Activated T-cell treated with anti-CD3 and anti-CD28 coated beads for 24 hours (primary cell): Measurements from ENCODE around the gene ARRDC4.
"Not testable (repeated sequence)": the region's sequence is repeated elsewhere in the genome, so short reads cannot be mapped to it uniquely, and the experiment has no call there.

Source experiments
- DNase-seq: peaks from one replicate; pipeline ENCODE4 v3.0.0-alpha.2; 2020; ENCODE audit warnings: low read depth

The ARRDC4 gene

DNA sequence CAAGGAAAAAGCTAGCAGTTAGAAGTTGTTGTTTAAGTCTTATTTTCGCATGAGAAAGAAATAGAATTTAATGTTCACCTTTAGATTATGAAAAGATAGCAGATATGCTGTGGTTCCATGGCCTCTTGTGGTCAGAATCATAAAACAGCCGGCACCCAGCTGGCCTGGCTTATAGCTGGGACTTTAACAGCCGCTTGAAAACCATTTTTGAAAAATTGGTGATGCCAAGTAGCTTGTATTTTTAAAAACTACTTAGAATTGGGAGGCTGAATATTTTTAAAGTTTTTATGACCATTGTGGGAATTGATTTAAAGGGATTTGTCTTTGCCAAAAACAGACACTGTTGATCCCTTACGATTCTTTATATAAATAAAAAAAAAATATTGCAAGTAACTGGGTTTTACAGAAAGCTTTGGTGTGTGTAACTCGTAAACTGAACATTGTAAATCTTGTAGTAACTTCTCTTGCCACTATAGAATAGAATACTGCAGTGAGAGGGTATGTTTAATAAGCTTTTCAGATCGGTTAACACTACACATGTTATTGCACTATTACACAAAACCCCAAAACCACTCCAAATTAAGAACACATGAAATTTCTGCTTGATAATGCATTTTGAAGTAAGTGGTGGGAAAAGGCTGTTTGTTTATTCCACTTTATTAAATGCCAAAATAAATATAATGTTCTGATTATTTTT lies 6.6 kb downstream of the ARRDC4 start:
- no peak for DNase-seq

DNA sequence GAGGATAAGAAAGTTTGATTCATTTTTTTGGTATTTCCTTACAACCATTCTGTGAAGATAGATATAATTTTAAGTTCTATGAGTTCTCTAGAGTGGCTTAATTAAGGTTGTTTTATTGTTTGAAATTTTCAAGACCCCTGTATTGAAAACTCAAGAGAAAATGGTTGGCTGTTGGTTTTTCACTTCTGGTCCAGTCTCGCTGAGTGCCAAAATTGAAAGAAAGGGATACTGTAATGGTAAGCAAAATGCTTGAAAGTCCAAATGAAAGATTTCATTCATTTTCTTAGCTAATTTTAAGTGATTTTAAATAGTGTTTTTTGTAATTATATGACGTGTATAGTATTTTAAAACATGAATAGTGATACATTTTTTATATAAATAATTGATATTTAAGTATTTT lies 7.4 kb downstream of the ARRDC4 start:
- no peak for DNase-seq

DNA sequence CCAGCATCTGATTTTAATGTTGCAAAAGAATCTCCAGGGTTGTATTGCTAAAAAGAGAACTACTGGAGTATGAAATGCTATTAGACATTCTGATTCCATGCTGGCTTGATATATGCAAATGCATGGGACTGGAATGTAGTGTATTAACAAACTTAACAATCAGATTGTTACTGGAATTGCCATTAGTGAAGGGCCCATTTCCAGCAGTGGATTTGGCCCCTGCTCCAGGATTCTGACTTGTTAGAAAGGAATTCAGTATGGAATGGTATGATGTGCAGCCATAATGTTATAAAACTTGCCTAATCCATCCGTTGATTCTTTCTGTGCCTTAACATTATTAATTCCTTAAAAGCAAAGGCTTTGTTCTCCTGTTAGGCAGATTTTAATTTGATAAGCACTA lies 7.9 kb downstream of the ARRDC4 start:
- DNase-seq, result no peak

DNA sequence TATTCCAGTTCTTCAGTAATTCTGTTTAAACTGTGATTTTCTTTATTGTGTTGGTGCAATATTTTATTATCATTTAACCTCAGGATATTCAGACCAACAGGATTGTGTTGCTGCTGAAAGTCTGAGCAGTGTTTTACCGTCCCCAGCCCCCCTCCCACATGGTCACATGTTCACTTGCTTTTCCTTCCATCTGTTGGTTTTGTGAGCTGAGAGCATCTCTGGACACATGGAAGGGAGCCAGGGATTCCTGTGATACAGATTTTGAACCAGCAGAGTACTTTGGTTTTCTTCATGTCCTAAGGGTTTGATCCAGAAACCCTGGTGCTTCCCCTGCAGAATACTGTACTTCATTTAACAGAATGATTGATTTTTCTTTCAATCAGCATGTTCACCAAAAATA lies 11.9 kb downstream of the ARRDC4 start:
- DNase-seq, result no peak

DNA sequence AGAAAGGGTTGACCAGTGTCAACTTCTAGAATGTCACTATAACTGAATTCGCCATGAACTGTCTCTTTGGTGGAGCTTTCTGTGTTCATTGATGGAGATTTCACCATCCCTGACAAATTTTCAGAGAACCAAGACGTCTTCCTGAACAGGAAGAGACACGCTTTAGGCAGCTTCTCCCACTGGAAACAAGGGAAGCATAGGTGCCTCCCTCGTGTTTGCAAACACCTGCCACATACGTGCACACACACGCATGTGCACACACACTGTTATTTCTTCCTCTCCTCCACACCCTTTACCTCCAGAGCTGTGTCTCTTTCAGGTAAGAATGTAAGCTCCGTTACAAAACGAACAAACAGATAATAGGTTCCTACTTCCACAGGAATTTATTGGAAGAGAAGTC lies 15.6 kb downstream of the ARRDC4 start:
- no peak for DNase-seq

DNA sequence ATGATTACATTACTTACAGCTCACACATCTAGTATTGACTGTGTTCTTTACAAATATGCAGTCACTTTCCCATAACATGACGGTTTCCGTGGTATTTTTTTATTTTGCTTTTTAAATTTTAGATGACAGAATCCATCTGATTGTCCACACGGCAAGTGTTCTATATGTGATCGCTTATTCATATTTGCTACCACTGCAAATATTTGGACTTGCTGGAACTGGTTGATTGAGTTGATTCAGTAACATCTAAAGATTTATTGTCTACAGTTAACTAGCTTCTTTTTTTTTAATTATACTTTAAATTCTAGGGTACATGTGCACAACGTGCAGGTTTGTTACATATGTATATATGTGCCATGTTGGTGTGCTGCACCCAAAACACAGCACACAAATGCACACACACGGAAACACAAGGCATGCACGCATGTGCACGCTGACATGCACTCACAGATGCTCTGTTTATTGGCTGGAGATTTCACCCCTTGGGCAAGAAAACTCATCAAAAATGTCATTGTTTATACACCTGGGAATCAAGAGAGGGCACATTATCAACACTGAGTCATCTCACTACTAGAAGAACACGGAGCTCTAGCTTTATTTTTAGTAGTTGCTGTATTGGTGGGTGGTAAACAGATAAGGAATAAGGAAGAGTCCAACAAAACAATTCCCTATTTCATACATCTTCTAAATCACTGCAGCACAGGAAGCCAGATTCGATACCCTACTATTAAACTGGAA lies 16.4 kb downstream of the ARRDC4 start:
- DNase-seq, result no peak

DNA sequence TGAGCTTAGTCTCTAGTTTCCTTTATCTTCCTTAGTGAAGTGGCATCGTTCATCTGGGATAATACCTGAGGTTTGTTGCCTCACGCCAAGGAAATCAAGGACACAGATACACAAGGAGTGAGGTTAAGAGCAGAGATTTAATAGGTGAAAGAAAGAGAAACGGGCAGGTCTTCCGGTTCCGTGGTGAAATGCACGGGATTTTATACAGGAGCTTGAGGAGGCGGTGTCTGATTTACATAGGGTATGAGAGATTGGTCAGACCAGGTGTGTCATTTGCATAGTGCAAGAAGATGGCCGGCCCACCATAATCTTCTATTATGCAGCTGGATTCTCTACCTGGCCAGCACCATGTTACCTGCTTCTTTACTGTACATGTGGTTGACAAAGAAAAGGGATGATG lies 17.2 kb downstream of the ARRDC4 start:
- no peak for DNase-seq

DNA sequence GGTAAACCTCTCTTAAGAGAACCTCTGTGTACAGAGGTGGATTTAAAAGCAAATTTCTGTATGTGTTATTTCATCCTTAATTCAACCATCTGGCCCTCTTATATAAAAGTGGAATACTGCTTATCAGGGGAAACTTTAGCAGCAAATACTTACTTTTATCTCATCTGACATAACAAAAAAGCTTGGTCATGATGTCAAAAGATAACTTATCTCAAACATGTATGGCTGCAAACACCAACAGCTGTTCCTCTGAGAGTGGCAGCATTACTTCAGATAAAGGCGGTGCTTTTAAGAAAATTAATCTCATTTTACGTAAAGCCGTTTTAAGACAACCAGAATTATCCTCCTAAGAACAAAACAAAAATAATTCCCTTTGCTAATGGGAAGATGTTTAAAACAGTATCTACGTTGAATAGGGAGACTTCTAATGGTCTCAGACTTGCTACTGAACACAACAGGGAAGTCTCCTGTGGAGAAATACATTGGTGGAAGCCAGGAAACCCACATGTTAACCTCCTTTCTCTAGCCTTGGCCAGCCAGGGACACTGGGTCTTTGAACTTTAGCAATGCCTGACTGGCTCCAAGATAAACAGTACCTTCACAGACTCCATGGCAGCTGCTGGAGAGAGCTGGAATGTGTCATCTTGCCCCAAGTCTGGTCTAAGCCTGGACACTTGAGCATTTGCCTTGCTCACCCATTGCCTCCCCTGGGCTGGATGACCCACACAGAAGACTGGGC lies 18.1 kb downstream of the ARRDC4 start:
- no peak for DNase-seq

DNA sequence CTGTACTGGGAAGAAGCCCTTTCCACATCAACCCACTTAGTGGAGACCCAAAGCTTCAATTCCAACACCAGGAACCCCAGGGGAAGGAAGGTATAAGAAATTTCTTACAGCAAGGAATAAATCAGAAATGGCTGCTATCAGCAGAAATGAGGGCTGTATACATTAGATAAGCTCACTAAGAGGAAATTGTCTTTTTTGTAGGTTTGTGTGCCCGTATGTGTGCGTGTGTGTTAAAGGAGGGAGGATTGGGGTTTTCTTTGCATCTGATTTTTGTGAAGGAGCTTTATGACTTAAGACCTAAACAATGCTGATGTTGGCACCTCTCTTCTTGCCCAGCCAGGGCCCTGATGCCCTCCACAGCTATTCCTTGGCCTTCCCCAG lies 18.6 kb downstream of the ARRDC4 start:
- DNase-seq, result no peak

DNA sequence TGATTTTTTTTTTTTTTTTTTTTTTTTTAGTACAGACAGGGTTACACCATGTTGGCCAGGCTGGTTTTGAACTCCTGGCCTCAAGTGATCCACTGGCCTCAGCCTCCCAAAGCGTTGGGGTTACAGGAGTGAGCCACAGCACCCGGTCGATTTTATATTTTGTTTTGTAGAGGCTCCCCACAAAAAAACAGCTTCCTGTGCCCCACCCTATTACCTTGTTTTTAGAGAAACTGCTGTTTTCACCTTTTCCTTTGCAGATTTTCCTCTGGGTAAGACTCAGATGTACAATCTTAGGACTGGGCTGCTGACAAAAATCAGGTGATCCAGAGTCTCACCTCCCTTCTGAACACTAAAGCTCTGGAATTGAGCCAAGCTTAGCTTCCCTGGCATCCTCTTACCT lies 20.6 kb downstream of the ARRDC4 start:
- DNase-seq, result no peak

DNA sequence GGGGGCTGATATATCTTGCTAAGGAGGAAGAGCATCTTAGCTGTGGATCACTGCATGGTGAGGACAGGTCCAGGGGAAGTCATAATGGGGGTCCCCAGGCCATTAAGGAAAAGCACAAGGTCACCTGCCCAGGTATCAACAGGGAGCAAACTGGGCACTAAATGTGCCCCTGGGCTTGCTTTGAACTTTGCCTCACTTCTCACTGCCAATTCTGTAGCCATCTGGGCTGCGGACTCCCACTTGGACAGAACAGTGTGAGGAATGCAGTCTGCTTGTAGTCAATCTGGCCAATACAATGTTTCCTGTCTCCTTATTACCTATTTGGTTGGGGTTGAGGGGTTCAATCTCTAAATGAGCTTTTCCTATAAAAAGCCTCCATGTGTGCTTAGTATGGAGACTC lies 21.3 kb downstream of the ARRDC4 start:
- no peak for DNase-seq

DNA sequence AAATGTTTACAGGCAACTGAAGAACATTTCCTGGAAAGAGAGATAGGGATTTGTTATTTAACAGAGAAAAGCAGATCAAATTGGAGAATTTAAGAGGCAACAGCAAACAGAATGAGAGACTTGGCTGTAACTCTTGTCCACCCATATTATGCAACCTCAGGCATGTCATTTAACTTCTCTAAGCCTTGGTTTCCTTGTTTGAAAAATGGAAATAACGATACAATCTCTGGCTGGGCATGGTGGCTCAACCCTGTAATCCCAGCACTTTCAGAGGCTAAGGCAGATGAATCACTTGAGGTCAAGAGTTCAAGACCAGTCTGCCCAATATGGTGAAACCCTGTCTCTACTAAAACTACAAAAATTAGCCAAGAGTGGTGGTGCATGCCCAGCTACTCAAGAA lies 23.7 kb downstream of the ARRDC4 start:
- no peak for DNase-seq

DNA sequence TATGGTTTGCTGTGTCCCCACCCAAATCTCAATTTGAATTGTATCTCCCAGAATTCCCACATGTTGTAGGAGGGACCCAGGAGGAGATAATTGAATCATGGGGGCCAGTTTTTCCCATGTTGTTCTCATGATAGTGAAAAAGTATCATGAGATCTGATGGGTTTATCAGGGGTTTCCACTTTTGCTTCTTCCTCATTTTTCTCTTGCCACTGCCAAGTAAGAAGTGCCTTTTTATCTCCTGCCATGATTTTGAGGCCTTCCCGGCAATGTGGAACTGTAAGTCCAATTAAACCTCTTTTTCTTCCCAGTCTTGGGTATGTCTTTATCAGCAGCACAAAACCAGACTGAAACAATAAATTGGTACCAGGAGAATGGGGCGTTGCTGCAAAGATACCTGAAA lies 25.5 kb downstream of the ARRDC4 start:
- DNase-seq, result not testable (repeated sequence)

DNA sequence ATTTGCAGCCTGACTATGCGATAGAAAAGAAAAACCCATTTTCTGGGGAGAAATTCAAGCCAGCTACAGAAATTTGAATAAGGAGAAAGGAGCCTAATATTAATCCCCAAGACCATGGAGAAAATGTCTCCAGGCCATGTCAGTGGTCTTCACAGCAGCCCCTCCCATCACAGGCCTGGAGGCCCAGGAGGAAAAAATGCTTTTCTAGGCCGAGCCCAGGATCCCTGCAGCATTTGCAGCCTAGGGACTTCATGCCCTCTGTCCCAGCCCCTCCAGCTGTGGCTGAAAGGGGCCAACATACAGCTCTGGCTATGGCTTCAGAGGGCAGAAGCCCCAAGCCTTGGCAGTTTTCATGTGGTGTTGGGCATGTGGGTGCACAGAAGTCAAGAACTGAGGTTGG lies 26.3 kb downstream of the ARRDC4 start:
- no peak for DNase-seq

DNA sequence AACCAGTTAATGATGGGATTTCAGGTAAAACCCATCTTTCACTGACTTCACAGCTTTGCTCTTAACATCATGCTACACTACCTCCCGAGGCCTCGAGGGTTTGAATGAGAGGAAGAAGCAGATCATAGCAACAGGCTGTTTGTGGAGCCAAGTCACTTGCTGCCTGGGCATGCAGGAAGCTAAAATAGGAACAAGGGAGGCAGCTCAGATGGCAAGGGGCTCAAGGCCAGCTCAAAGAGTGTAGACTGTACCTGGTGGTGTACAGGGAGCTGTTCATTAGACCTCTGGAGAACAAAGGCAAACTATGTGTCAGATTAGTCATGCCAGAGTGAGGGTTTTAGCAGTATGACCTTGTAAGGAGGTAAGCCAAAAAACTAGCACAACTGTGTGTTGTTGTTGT lies 28.8 kb downstream of the ARRDC4 start:
- DNase-seq, result no peak

DNA sequence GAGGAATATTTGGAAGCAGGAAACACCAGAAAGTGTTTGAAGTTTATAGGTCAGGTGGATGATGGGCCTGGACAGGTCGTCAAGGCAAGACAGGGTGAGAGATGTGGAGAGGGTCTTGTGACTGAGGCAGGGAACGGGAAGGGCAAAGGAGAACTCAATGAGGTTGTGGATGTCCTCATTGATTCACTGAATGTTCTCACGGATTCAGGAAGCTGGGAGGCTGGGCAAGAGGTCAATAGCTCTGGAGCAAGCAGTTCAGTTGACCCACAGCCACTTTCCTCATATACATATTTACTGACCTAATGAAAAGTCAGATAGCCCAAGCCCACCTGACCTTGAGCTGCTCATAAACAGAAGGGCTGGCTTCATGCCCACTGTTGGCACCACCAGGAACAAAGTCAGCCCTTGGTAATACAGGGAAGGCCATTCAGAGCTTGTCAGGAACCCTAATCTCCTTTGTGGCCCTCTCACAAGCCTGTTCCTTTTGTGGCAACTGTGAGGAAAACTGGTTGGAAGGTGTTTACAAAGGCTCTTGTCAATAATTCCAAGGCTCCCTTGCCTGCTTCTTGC lies 31.6 kb downstream of the ARRDC4 start:
- DNase-seq, result no peak

DNA sequence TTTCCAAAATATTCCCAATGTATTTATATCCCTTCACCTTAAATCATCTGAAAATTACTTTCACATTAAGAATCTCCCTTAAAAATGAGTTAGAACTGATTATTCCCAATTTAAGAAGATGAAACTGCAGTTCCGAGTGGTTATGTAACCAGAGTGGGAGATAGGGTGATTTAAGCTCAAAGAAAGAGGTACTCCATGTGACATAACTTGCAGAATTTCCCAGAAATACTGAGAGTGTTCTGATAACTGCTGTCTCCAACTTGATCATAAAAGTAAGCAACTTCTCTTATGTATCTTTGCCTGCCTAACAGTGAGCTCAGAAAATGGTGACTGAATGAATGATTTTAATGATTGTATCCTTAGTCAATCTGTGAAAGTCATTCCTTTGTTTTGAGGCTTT lies 32.3 kb downstream of the ARRDC4 start:
- no peak for DNase-seq

DNA sequence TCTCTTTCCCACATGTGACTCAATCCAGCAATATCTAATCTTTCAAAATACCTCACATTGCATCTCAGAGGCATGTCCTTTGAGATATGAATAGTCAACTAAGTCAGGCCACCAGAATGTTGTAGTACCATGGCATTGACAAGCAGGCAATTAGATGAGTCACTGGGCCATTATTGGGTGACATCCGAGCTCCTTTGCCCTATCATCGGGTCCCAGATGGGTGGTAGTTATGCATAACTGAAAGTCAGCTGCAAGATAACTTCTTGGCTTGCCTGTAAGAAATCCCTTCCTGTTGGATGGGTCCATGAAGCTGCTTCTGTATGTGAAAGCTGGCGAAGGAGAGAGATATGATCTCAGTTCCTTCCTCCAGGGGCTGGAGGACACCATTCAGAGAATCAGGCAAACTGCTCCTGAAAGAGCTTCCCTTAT lies 32.8 kb downstream of the ARRDC4 start:
- no peak for DNase-seq

DNA sequence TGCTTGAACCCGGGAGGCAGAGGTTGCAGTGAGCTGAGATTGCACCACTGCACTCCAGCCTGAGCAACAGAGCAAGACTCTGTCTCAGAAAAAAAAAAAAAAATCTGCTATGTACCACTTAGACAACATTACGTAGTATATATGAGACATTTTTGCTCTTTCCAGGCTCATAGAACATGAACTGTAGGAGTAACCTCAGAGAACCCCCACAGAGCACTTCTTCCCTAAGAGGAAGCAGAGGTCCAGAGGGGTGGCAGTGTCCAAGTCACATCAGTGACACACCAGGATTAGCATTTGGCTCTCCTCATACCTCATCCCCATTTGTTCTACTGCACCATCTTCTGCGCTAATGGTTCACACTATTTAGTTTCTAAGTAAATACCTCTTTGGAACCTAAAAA lies 33.7 kb downstream of the ARRDC4 start:
- DNase-seq, result no peak

DNA sequence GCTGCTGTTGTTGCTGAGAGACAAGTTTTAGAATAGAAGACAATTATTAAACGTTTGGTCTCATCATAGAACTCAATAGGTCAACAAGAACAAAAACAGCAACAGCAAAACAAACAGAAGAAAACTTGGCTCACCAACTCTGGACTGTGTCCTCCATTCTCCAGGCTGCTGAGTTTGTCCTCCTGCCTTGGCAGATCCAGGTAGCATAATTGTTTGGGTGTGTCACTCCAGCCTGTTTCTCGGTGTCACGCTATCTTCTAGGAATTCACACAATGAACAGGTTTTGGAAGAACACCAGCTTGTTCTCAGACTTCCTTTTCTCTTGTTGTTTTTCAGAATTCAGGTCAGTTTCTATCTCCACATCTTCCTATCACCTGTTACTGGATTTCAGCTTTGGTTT lies 34.7 kb downstream of the ARRDC4 start:
- no peak for DNase-seq

DNA sequence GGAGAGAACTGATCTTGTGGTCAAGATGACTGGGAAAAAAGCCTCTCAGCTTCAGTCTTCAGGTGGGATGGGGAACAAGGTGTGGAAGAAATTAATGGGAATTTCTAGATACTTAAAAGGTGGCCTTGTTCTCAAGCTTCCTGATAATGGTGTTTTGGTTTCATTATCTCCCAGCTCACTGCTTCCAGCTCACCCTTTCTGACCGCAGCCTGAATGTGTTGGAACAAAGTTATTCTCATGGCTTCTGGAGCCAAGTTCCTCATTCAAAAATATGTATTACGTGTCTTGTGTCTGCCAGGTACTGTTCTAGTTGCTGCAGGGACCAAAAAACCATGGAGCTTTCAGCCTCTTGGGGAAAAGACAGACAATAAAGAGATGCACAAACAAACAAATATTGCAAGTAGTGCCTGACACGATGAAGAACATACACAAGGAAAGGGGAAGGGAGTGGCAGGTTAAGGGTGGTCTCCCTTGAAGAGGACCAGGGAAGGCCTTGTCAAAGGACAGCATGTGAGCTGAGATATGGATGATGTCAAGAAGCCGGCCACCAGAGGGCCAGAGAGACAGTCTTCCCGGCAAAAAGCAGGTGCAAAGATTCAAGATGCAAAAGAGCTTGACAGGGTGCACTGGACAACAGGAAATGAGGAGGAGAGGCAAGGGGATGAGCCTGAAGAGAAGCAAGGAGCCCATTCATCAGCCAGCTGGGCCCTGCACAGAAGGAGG lies 35.5 kb downstream of the ARRDC4 start:
- no peak for DNase-seq
